Stimulated activated memory B cell treated with anti-CD40 and anti-IgM and Interleukin-4, amounts not matched to agents 10 μg/mL and 1 μg/mL and 100 μg/mL, for 72 hours (primary cell): ENCODE results near the gene ANO1.

Source experiments
- ATAC-seq: fragments of 150-1000 bp; cut with Tn5 transposase; 2 replicates; pipeline ENCODE4 v1.10.0; 2021
- H3K27ac Mint-ChIP-seq: one replicate; pipeline ENCODE4 v1.8.0; 2022; ENCODE audit warnings: mild to moderate bottlenecking, mixed read lengths
- H3K27me3 Mint-ChIP-seq: one replicate; pipeline ENCODE4 v1.8.0; 2022; ENCODE audit warnings: mixed read lengths
- H3K36me3 Mint-ChIP-seq: one replicate; pipeline ENCODE4 v1.8.0; 2022; ENCODE audit warnings: mixed read lengths
- H3K4me1 Mint-ChIP-seq: one replicate; pipeline ENCODE4 v1.8.0; 2022; ENCODE audit warnings: mixed read lengths
- H3K4me3 Mint-ChIP-seq: one replicate; pipeline ENCODE4 v1.8.0; 2022; ENCODE audit warnings: mild to moderate bottlenecking, moderate library complexity, mixed read lengths
- H3K9me3 Mint-ChIP-seq: one replicate; pipeline ENCODE4 v1.8.0; 2022; ENCODE audit warnings: mixed read lengths

ANO1 gene

GRCh38 chr11:70107756-70108155 is 29.6 kb downstream of the ANO1 start:
- peaks cover 66% of the 10 kb centered on the region for H3K27me3 Mint-ChIP-seq
- no peak overlapping the region for H3K27ac Mint-ChIP-seq
- H3K9me3 Mint-ChIP-seq = no peaks in the 10 kb centered on the region
- no peaks in the 10 kb centered on the region for H3K36me3 Mint-ChIP-seq
- no peak for ATAC-seq
- H3K4me3 Mint-ChIP-seq = no peak overlapping the region
- peaks cover 12% of the 10 kb centered on the region for H3K4me1 Mint-ChIP-seq

GRCh38 chr11:70108250-70108649 is 30.1 kb downstream of the ANO1 start:
- Mint-ChIP-seq H3K9me3 (no peaks in the 10 kb centered on the region), H3K27ac (no peak overlapping the region), H3K4me1 (peaks cover 12% of the 10 kb centered on the region), H3K36me3 (no peaks in the 10 kb centered on the region), H3K27me3 (peaks cover 69% of the 10 kb centered on the region), H3K4me3 (no peak overlapping the region)
- no peak for ATAC-seq

GRCh38 chr11:70109006-70109405 is 30.9 kb downstream of the ANO1 start:
- H3K36me3 Mint-ChIP-seq = no peaks in the 10 kb centered on the region
- H3K4me1 Mint-ChIP-seq = peaks cover 12% of the 10 kb centered on the region
- no peak overlapping the region for H3K4me3 Mint-ChIP-seq
- no peak for ATAC-seq
- peaks cover 61% of the 10 kb centered on the region for H3K27me3 Mint-ChIP-seq
- no peaks in the 10 kb centered on the region for H3K9me3 Mint-ChIP-seq
- no peak overlapping the region for H3K27ac Mint-ChIP-seq

GRCh38 chr11:70109903-70110302 is 31.8 kb downstream of the ANO1 start:
- Mint-ChIP-seq H3K4me3 (no peak overlapping the region), H3K27ac (no peak overlapping the region), H3K9me3 (no peaks in the 10 kb centered on the region), H3K36me3 (no peaks in the 10 kb centered on the region), H3K27me3 (peaks cover 53% of the 10 kb centered on the region), H3K4me1 (peaks cover 12% of the 10 kb centered on the region)
- ATAC-seq = no peak

- Mint-ChIP-seq H3K27me3 (peaks cover 46% of the 10 kb centered on the region), H3K36me3 (no peaks in the 10 kb centered on the region), H3K4me1 (peaks cover 12% of the 10 kb centered on the region), H3K27ac (no peak overlapping the region), H3K9me3 (no peaks in the 10 kb centered on the region), H3K4me3 (no peak overlapping the region)
- no peak for ATAC-seq
Measured at GRCh38 chr11:70110538-70111055, 32.5 kb downstream of the ANO1 start.

- ATAC-seq = no peak
Measured at GRCh38 chr11:70111269-70112016, 33.3 kb downstream of the ANO1 start.

GRCh38 chr11:70112017-70112434 is 33.9 kb downstream of the ANO1 start:
- H3K27ac Mint-ChIP-seq = no peak overlapping the region
- ATAC-seq = no peak
- no peaks in the 10 kb centered on the region for H3K36me3 Mint-ChIP-seq
- peaks cover 12% of the 10 kb centered on the region for H3K4me1 Mint-ChIP-seq
- H3K9me3 Mint-ChIP-seq = no peaks in the 10 kb centered on the region
- H3K4me3 Mint-ChIP-seq = no peak overlapping the region
- peaks cover 48% of the 10 kb centered on the region for H3K27me3 Mint-ChIP-seq

More at GRCh38 chr11:70111269-70112016, 33.3 kb downstream of the ANO1 start:
- Mint-ChIP-seq H3K9me3 (no peaks in the 10 kb centered on the region), H3K27ac (no peak overlapping the region), H3K4me1 (peaks cover 12% of the 10 kb centered on the region), H3K36me3 (no peaks in the 10 kb centered on the region), H3K4me3 (no peak overlapping the region), H3K27me3 (peaks cover 48% of the 10 kb centered on the region)

GRCh38 chr11:70113801-70114200 is 35.7 kb downstream of the ANO1 start:
- H3K9me3 Mint-ChIP-seq = peaks cover 7% of the 10 kb centered on the region
- H3K27ac Mint-ChIP-seq = no peak overlapping the region
- no peak overlapping the region for H3K4me3 Mint-ChIP-seq
- no peak for ATAC-seq
- H3K36me3 Mint-ChIP-seq = peaks cover 6% of the 10 kb centered on the region
- peaks cover 61% of the 10 kb centered on the region for H3K27me3 Mint-ChIP-seq
- peaks cover 12% of the 10 kb centered on the region for H3K4me1 Mint-ChIP-seq

- Mint-ChIP-seq H3K4me3 (no peak overlapping the region), H3K9me3 (peaks cover 15% of the 10 kb centered on the region), H3K27me3 (peaks cover 62% of the 10 kb centered on the region)
Measured at GRCh38 chr11:70115778-70116177, 37.7 kb downstream of the ANO1 start.

GRCh38 chr11:70116386-70117065 is 38.4 kb downstream of the ANO1 start:
- H3K4me1 Mint-ChIP-seq = peaks cover 7% of the 10 kb centered on the region
- peaks cover 21% of the 10 kb centered on the region for H3K9me3 Mint-ChIP-seq
- no peak for ATAC-seq
- no peak overlapping the region for H3K27ac Mint-ChIP-seq
- no peak overlapping the region for H3K4me3 Mint-ChIP-seq
- peaks cover 61% of the 10 kb centered on the region for H3K27me3 Mint-ChIP-seq
- peaks cover 6% of the 10 kb centered on the region for H3K36me3 Mint-ChIP-seq

More at GRCh38 chr11:70115778-70116177, 37.7 kb downstream of the ANO1 start:
- peaks cover 12% of the 10 kb centered on the region for H3K4me1 Mint-ChIP-seq
- peaks cover 6% of the 10 kb centered on the region for H3K36me3 Mint-ChIP-seq
- no peak overlapping the region for H3K27ac Mint-ChIP-seq
- ATAC-seq = no peak

GRCh38 chr11:70117567-70118145 is 39.5 kb downstream of the ANO1 start:
- peaks cover 61% of the 10 kb centered on the region for H3K27me3 Mint-ChIP-seq
- H3K4me1 Mint-ChIP-seq = no peaks in the 10 kb centered on the region
- no peak for ATAC-seq
- no peak overlapping the region for H3K4me3 Mint-ChIP-seq
- peaks cover 29% of the 10 kb centered on the region for H3K9me3 Mint-ChIP-seq
- H3K36me3 Mint-ChIP-seq = peaks cover 6% of the 10 kb centered on the region
- H3K27ac Mint-ChIP-seq = no peak overlapping the region

GRCh38 chr11:70118642-70119041 is 40.5 kb downstream of the ANO1 start:
- Mint-ChIP-seq H3K36me3 (peaks cover 6% of the 10 kb centered on the region), H3K4me1 (no peaks in the 10 kb centered on the region), H3K27me3 (peaks cover 59% of the 10 kb centered on the region), H3K27ac (no peak overlapping the region), H3K4me3 (no peak overlapping the region), H3K9me3 (peaks cover 30% of the 10 kb centered on the region)
- ATAC-seq = no peak

- H3K27ac Mint-ChIP-seq = no peak overlapping the region
- no peak for ATAC-seq
- peaks cover 30% of the 10 kb centered on the region for H3K9me3 Mint-ChIP-seq
- H3K36me3 Mint-ChIP-seq = peaks cover 6% of the 10 kb centered on the region
- no peak overlapping the region for H3K4me3 Mint-ChIP-seq
- no peaks in the 10 kb centered on the region for H3K4me1 Mint-ChIP-seq
- H3K27me3 Mint-ChIP-seq = peaks cover 59% of the 10 kb centered on the region
Measured at GRCh38 chr11:70119502-70119901, 41.4 kb downstream of the ANO1 start.

- peaks cover 59% of the 10 kb centered on the region for H3K27me3 Mint-ChIP-seq
- no peak overlapping the region for H3K4me3 Mint-ChIP-seq
- peaks cover 6% of the 10 kb centered on the region for H3K36me3 Mint-ChIP-seq
- peaks cover 30% of the 10 kb centered on the region for H3K9me3 Mint-ChIP-seq
- H3K4me1 Mint-ChIP-seq = no peaks in the 10 kb centered on the region
- H3K27ac Mint-ChIP-seq = no peak overlapping the region
- no peak for ATAC-seq
Measured at GRCh38 chr11:70120674-70121073, 42.6 kb downstream of the ANO1 start.

- peaks cover 30% of the 10 kb centered on the region for H3K9me3 Mint-ChIP-seq
Measured at GRCh38 chr11:70122490-70123198, 44.5 kb downstream of the ANO1 start.

More at GRCh38 chr11:70122490-70123198, 44.5 kb downstream of the ANO1 start:
- Mint-ChIP-seq H3K27me3 (peaks cover 39% of the 10 kb centered on the region), H3K36me3 (peaks cover 6% of the 10 kb centered on the region), H3K27ac (no peak overlapping the region), H3K4me3 (no peak overlapping the region), H3K4me1 (no peaks in the 10 kb centered on the region)
- no peak for ATAC-seq
